Fibroblast of lung (primary cell): ENCODE measurements around the gene ADGRD2. TPM values are rescaled to one million over a fixed set of nuclear protein-coding genes. Genes with fewer than 3 reads are reported as not detected.
A peak's percentile ranks its signal among the peaks of the same experiment; 100 is the strongest.

ENCODE experiments used
- DNase-seq, 2 donors: peaks; one replicate each; pipeline versions ENCODE4 v3.0.0 to v3.0.0-alpha.2; 2010; ENCODE audit warnings: low read depth in 2 of 2
- H2AFZ ChIP-seq: 2 replicates; pipeline ENCODE4 v1.5.1; 2012; ENCODE audit warnings: low read length, control low read depth, inconsistent platforms
- H3K27ac ChIP-seq: 2 replicates; pipeline ENCODE4 v1.5.1; 2011; ENCODE audit warnings: low read length, control low read depth; ENCODE audit not compliant: insufficient read depth
- H3K27me3 ChIP-seq: 2 replicates; pipeline ENCODE4 v1.5.1; 2011; ENCODE audit warnings: mild to moderate bottlenecking, low read length; ENCODE audit not compliant: control insufficient read depth, insufficient read depth
- H3K36me3 ChIP-seq: 2 replicates; pipeline ENCODE4 v1.5.1; 2011; ENCODE audit warnings: low read length; ENCODE audit not compliant: control insufficient read depth, insufficient read depth
- H3K4me1 ChIP-seq: 2 replicates; pipeline ENCODE4 v1.5.1; 2011; ENCODE audit warnings: low read length; ENCODE audit not compliant: control insufficient read depth, insufficient read depth; ENCODE audit errors: extremely low read depth
- H3K4me2 ChIP-seq: 2 replicates; pipeline ENCODE4 v1.5.1; 2011; ENCODE audit warnings: low read length, control low read depth; ENCODE audit not compliant: insufficient read depth; ENCODE audit errors: extremely low read depth
- H3K4me3 ChIP-seq, 4 experiments: fragments of 200-600 bp in 1 of 4; sonication (generic) in 1 of 4; replicated peaks in 1 of 4; 2 replicates each; pipeline ENCODE4 v1.5.1; 2011 to 2016; ENCODE audit warnings: low read length in 4 of 4, low read depth in 3 of 4, mild to moderate bottlenecking in 3 of 4, control low read depth in 2 of 4, inconsistent platforms in 1 of 4, mixed read lengths in 1 of 4; ENCODE audit not compliant: insufficient read depth in 1 of 4; ENCODE audit errors: control extremely low read depth in 1 of 4
- H3K79me2 ChIP-seq: 2 replicates; pipeline ENCODE4 v1.5.1; 2012; ENCODE audit warnings: mild to moderate bottlenecking, low read length, inconsistent platforms; ENCODE audit not compliant: control insufficient read depth, insufficient read depth
- H3K9ac ChIP-seq: 2 replicates; pipeline ENCODE4 v1.5.1; 2011; ENCODE audit warnings: mild to moderate bottlenecking, low read length, control low read depth; ENCODE audit not compliant: insufficient read depth
- H3K9me3 ChIP-seq: 2 replicates; pipeline ENCODE4 v1.5.1; 2012; ENCODE audit warnings: low read depth, low read length; ENCODE audit not compliant: control insufficient read depth, insufficient read depth
- H4K20me1 ChIP-seq: 2 replicates; pipeline ENCODE4 v1.5.1; 2011; ENCODE audit warnings: low read length; ENCODE audit not compliant: control insufficient read depth, insufficient read depth; ENCODE audit errors: extremely low read depth
- EZH2 ChIP-seq: IDR thresholded peaks from 2 replicates; pipeline ENCODE4 v1.5.1; 2012; ENCODE audit warnings: low read length, control low read depth, mild to moderate bottlenecking; ENCODE audit errors: missing control alignments
- polyA plus RNA-seq, 2 donors: library from polyadenylated mRNA; depleted of rRNA in 1 of 2; stranded (reverse) in 1 of 2; unstranded in 1 of 2; fragments of >200 nt; gene quantifications; 2 replicates each; pipeline ENCODE4 v1.2.1, GENCODE V29; 2011 to 2012; ENCODE audit warnings: missing spikeins in 1 of 2
- total RNA-seq: library from RNA; depleted of rRNA; stranded (reverse); fragments of >200 nt; gene quantifications from 2 replicates; pipeline ENCODE4 v1.2.1, GENCODE V29; 2014
- TF ChIP-seq, protein P1 (sequence below), 2 donors: IDR thresholded peaks in 1 of 2; conservative IDR thresholded peaks in 1 of 2; 1 replicate in 1 of 2; 2 replicates in 1 of 2; pipeline ENCODE4 v1.5.1; 2011 to 2012; ENCODE audit warnings: low read length in 2 of 2, control low read depth in 1 of 2, inconsistent platforms in 1 of 2, low read depth in 1 of 2, mild to moderate bottlenecking in 1 of 2

ADGRD2 gene
- total and polyA plus RNA-seq, 2 donors (not counting 1 experiment from before 2014, with no cell fraction given) = not detected

DNA sequence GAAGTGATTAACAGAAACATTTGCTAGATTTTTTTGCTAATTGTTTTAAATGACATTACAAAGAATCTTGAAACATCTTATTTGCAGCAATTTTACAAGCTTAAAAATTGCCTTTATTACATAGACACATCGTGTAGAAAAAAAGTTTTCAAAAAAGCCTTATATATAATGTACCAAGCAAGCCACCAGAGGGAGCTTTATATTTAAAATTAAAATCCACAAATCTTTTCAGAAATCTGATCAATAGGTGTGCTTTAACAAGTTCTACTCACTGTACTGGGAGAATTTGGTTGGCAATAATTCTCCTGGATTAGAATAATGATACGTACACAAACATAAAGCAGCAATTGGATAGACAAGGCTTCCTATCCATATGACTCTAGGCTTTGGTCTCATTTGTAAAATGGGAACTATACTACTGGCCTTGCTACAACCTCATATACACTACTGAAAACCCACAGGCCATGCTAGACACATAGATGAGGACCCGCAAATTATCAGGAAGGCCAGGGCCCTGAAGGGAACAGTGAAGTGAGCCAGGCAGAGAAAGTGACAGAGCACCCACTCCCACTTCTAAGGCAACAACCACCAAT, 39.8 kb upstream of the ADGRD2 start:
- TF ChIP-seq EZH2 = no peak
- TF ChIP-seq, protein P1, sequence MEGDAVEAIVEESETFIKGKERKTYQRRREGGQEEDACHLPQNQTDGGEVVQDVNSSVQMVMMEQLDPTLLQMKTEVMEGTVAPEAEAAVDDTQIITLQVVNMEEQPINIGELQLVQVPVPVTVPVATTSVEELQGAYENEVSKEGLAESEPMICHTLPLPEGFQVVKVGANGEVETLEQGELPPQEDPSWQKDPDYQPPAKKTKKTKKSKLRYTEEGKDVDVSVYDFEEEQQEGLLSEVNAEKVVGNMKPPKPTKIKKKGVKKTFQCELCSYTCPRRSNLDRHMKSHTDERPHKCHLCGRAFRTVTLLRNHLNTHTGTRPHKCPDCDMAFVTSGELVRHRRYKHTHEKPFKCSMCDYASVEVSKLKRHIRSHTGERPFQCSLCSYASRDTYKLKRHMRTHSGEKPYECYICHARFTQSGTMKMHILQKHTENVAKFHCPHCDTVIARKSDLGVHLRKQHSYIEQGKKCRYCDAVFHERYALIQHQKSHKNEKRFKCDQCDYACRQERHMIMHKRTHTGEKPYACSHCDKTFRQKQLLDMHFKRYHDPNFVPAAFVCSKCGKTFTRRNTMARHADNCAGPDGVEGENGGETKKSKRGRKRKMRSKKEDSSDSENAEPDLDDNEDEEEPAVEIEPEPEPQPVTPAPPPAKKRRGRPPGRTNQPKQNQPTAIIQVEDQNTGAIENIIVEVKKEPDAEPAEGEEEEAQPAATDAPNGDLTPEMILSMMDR (conservative IDR thresholded peaks at IDR 0.05 in 1 of 2, IDR thresholded peaks at IDR 0.05 in 1 of 2; ENCODE audit: low read depth in 1 of 2, low read length in 2 of 2) = peak in 1 of 2 donors; percentile 36
- peaks cover 21% of the 10 kb centered on the region for H3K4me1 ChIP-seq
- peaks cover 65% of the 10 kb centered on the region for H3K79me2 ChIP-seq
- DNase-seq = peak in 1 of 2 donors; percentile 51
- H3K9me3 ChIP-seq = no peaks in the 10 kb centered on the region
- peaks cover 4% of the 10 kb centered on the region for H3K36me3 ChIP-seq
- H4K20me1 ChIP-seq = no peaks in the 10 kb centered on the region
- H2AFZ ChIP-seq = no peak overlapping the region
- no peak overlapping the region for H3K9ac ChIP-seq
- no peak overlapping the region for H3K4me2 ChIP-seq
- H3K27me3 ChIP-seq = no peaks in the 10 kb centered on the region
- H3K4me3 ChIP-seq = no peak overlapping the region
- H3K27ac ChIP-seq = peak overlapping the region; percentile 86

DNA sequence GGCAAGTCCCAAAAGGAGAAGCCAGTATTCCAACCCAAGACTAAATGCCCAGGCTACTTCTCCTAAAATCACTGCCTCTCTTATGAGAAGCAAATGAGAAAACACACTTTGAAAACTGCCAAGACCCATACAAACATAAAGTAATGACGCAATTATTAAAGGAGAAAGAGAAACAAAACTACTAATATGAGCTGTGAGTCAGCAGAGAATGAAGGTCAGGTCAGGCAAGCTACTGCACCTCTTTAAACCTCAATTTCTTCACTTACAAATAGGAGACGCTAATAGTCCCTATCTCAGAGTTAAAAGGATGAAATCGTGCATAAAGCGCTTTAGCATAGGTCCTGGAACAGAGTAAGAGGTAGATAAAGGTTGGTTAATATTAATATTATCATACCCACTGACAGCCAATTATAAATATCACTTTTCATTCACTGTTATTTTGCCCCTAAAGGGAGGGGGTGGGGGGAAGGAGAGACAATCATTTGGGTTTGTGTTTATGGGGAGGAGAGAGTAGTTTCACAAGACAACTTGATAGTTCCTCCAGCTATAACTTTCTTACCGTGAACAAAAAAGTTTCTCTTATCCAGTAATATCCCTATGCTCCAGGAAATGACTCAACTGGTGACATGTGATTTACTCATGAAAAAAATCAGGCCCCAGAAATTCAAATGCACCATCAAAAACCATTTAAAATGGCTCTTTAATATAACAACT, 38.6 kb upstream of the ADGRD2 start:
- Histone ChIP-seq H3K4me2 (peak overlapping the region; percentile 68), H3K9me3 (no peaks in the 10 kb centered on the region), H4K20me1 (no peaks in the 10 kb centered on the region), H3K36me3 (peaks cover 4% of the 10 kb centered on the region), H3K4me1 (peaks cover 21% of the 10 kb centered on the region), H2AFZ (no peak overlapping the region), H3K27ac (peak overlapping the region; percentile 86), H3K79me2 (peaks cover 54% of the 10 kb centered on the region), H3K27me3 (no peaks in the 10 kb centered on the region), H3K9ac (no peak overlapping the region), H3K4me3 (peak overlapping the region in 3 of 4 experiments; percentile 20 to 39 (median 33))
- DNase-seq = peak; percentile 77 to 94
- no peak for TF ChIP-seq EZH2
- TF ChIP-seq, protein P1 (conservative IDR thresholded peaks at IDR 0.05 in 1 of 2, IDR thresholded peaks at IDR 0.05 in 1 of 2; ENCODE audit: low read depth in 1 of 2, low read length in 2 of 2) = no peak

DNA sequence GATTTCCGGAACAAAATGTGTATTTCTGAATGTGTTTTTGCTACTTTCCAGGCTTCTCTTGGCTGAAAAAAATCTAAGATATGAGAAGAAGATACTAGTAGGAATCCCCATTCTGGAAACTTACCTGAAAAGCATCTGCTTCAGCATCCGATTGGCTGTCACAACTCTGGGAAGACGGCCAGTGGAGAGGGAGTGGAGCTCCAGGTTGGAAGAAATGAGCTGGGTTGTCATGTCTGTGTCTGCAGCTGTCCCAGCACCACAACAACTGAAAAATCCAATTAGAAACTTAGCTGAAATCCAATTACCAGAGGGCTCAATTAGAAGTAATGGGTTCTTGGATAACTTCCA, 38.0 kb upstream of the ADGRD2 start:
- no peak for TF ChIP-seq EZH2
- TF ChIP-seq, protein P1 (conservative IDR thresholded peaks at IDR 0.05 in 1 of 2, IDR thresholded peaks at IDR 0.05 in 1 of 2; ENCODE audit: low read depth in 1 of 2, low read length in 2 of 2) = no peak
- peaks cover 21% of the 10 kb centered on the region for H3K4me1 ChIP-seq
- H2AFZ ChIP-seq = no peak overlapping the region
- H3K27me3 ChIP-seq = no peaks in the 10 kb centered on the region
- peak overlapping the region in 1 of 4 experiments; percentile 15 for H3K4me3 ChIP-seq
- H3K9ac ChIP-seq = peak overlapping the region; percentile 26
- H3K79me2 ChIP-seq = peaks cover 52% of the 10 kb centered on the region
- peak overlapping the region; percentile 13 for H3K4me2 ChIP-seq
- H3K36me3 ChIP-seq = peaks cover 4% of the 10 kb centered on the region
- peak overlapping the region; percentile 86 for H3K27ac ChIP-seq
- no peaks in the 10 kb centered on the region for H3K9me3 ChIP-seq
- H4K20me1 ChIP-seq = no peaks in the 10 kb centered on the region
- DNase-seq = no peak
